Gastroesophageal sphincter (tissue), 3 donors: ENCODE data around the gene RALA.

Experiments
- EP300 ChIP-seq: sonication (generic); formaldehyde crosslinking; IDR thresholded peaks from one replicate; pipeline ENCODE4 v1.6.1; 2017; ENCODE audit warnings: antibody characterized with exemption, mild to moderate bottlenecking
- POLR2A ChIP-seq, 2 donors: fragments of 450-650 bp; IDR thresholded peaks; one replicate each; pipeline ENCODE4 v1.6.1; 2017; ENCODE audit warnings: antibody characterized with exemption in 2 of 2, mild to moderate bottlenecking in 2 of 2, moderate library complexity in 1 of 2
- POLR2AphosphoS5 ChIP-seq: sonication (generic); formaldehyde crosslinking; IDR thresholded peaks from one replicate; pipeline ENCODE4 v1.6.1; 2017; ENCODE audit warnings: antibody characterized with exemption
- TF ChIP-seq, protein P1 (sequence below), 4 experiments: fragments of 200-600 bp in 2 of 4; fragments of 450-650 bp in 2 of 4; sonication (generic) in 1 of 4; IDR thresholded peaks; one replicate each; pipeline ENCODE4 v1.5.1; 2017 to 2019; ENCODE audit warnings: antibody characterized with exemption in 4 of 4, mild to moderate bottlenecking in 2 of 4, moderate library complexity in 2 of 4

GRCh38 chr7:39670052-39670451 is 46.7 kb downstream of the RALA start:
- TF ChIP-seq POLR2A (IDR thresholded peaks at IDR 0.05) (no peak), EP300 (no peak), POLR2AphosphoS5 (no peak)
- TF ChIP-seq, protein P1, sequence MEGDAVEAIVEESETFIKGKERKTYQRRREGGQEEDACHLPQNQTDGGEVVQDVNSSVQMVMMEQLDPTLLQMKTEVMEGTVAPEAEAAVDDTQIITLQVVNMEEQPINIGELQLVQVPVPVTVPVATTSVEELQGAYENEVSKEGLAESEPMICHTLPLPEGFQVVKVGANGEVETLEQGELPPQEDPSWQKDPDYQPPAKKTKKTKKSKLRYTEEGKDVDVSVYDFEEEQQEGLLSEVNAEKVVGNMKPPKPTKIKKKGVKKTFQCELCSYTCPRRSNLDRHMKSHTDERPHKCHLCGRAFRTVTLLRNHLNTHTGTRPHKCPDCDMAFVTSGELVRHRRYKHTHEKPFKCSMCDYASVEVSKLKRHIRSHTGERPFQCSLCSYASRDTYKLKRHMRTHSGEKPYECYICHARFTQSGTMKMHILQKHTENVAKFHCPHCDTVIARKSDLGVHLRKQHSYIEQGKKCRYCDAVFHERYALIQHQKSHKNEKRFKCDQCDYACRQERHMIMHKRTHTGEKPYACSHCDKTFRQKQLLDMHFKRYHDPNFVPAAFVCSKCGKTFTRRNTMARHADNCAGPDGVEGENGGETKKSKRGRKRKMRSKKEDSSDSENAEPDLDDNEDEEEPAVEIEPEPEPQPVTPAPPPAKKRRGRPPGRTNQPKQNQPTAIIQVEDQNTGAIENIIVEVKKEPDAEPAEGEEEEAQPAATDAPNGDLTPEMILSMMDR (IDR thresholded peaks at IDR 0.05): no peak
